SK-N-SH (cell line): ENCODE results near the gene PGAM2. TPM values are rescaled to one million over a fixed set of nuclear protein-coding genes. Genes with fewer than 3 reads are reported as not detected.
A peak's percentile ranks its signal among the peaks of the same experiment; 100 is the strongest.

Source experiments
- CTCF ChIA-PET: fragments of 300-600, 350-600 bp; formaldehyde crosslinking; extraction: SDS; loops from one replicate; lab custom pipeline; 2021; lab: Yijun Ruan, JAX
- POLR2A ChIA-PET: fragments of 350-600 bp; sonication (Branson Sonifier 250); formaldehyde crosslinking; extraction: SDS; loops from one replicate; lab custom pipeline; 2020; ENCODE audit warnings: antibody characterized with exemption, inconsistent platforms; lab: Yijun Ruan, JAX
- DNase-seq: peaks from one replicate; pipeline ENCODE4 v3.0.0; 2012
- H2AFZ ChIP-seq: fragments of 200-600 bp; sonication (generic); 2 replicates; pipeline ENCODE4 v1.8.1; 2016; ENCODE audit warnings: antibody characterized with exemption, mild to moderate bottlenecking, low read depth
- H3F3A ChIP-seq: fragments of 200-600 bp; sonication (generic); replicated peaks from 2 replicates; pipeline ENCODE3; 2016; ENCODE audit warnings: antibody characterized with exemption, mild to moderate bottlenecking; ENCODE audit not compliant: insufficient read depth
- H3K27ac ChIP-seq, 2 experiments: fragments of 200-500 bp in 1 of 2; fragments of 200-600 bp in 1 of 2; sonication (Bioruptor generic) in 1 of 2; sonication (generic), shearing (Covaris generic) in 1 of 2; 2 replicates each; pipeline versions ENCODE4 v1.5.1 to v1.6.1; 2014 to 2016; ENCODE audit warnings: low read depth in 2 of 2, inconsistent platforms in 1 of 2, low read length in 1 of 2, mild to moderate bottlenecking in 1 of 2, mixed read lengths in 1 of 2
- H3K27me3 ChIP-seq: fragments of 200-600 bp; sonication (generic), shearing (Covaris generic); 2 replicates; pipeline ENCODE4 v1.6.1; 2016; ENCODE audit warnings: mixed run types; ENCODE audit not compliant: insufficient read depth
- H3K36me3 ChIP-seq, 2 experiments: fragments of 200-500 bp in 1 of 2; fragments of 200-600 bp in 1 of 2; sonication (Bioruptor generic) in 1 of 2; sonication (generic) in 1 of 2; replicated peaks in 1 of 2; 2 replicates each; pipeline versions ENCODE3 to v1.5.1; 2014 to 2016; ENCODE audit warnings: low read length in 1 of 2, mild to moderate bottlenecking in 1 of 2; ENCODE audit not compliant: insufficient read depth in 2 of 2, control insufficient read depth in 1 of 2
- H3K4me1 ChIP-seq, 2 experiments: fragments of 200-500 bp in 1 of 2; fragments of 200-600 bp in 1 of 2; sonication (Bioruptor generic) in 1 of 2; sonication (generic), shearing (Covaris generic) in 1 of 2; 2 replicates each; pipeline versions ENCODE4 v1.5.1 to v1.6.1; 2014 to 2016; ENCODE audit warnings: low read depth in 1 of 2, low read length in 1 of 2, mixed run types in 1 of 2; ENCODE audit not compliant: insufficient read depth in 2 of 2, control insufficient read depth in 1 of 2
- H3K4me2 ChIP-seq: fragments of 200-600 bp; sonication (generic), shearing (Covaris generic); 2 replicates; pipeline ENCODE4 v1.6.1; 2017; ENCODE audit warnings: mixed run types
- H3K4me3 ChIP-seq, 2 experiments: fragments of 200-500 bp in 1 of 2; fragments of 200-600 bp in 1 of 2; sonication (Bioruptor generic) in 1 of 2; sonication (generic), shearing (Covaris generic) in 1 of 2; 2 replicates each; pipeline versions ENCODE4 v1.5.1 to v1.8.1; 2014 to 2016; ENCODE audit warnings: low read depth in 2 of 2, inconsistent platforms in 1 of 2, low read length in 1 of 2, mild to moderate bottlenecking in 1 of 2, mixed read lengths in 1 of 2, moderate library complexity in 1 of 2
- H3K79me2 ChIP-seq: fragments of 200-600 bp; sonication (generic); 2 replicates; pipeline ENCODE4 v1.8.1; 2017; ENCODE audit warnings: mild to moderate bottlenecking; ENCODE audit not compliant: insufficient read depth
- H3K9ac ChIP-seq: fragments of 200-600 bp; sonication (generic); 2 replicates; pipeline ENCODE4 v1.6.1; 2017; ENCODE audit warnings: mixed run types
- H3K9me2 ChIP-seq: fragments of 200-600 bp; sonication (generic); 2 replicates; pipeline ENCODE4 v1.6.1; 2017; ENCODE audit warnings: mixed run types
- H3K9me3 ChIP-seq: fragments of 200-600 bp; sonication (generic); 2 replicates; pipeline ENCODE4 v1.6.1; 2017; ENCODE audit warnings: mixed run types, mild to moderate bottlenecking, moderate library complexity
- H4K20me1 ChIP-seq: fragments of 200-600 bp; sonication (generic); 2 replicates; pipeline ENCODE4 v1.6.1; 2017; ENCODE audit warnings: mild to moderate bottlenecking, mixed run types; ENCODE audit not compliant: insufficient read depth
- GABPA ChIP-seq: IDR thresholded peaks from 2 replicates; pipeline ENCODE4 v1.4.0; 2012; ENCODE audit warnings: low read depth, mild to moderate bottlenecking
- JUND ChIP-seq: IDR thresholded peaks from 2 replicates; pipeline ENCODE4 v1.4.0; 2012
- POLR2AphosphoS5 ChIP-seq: IDR thresholded peaks from 2 replicates; pipeline ENCODE4 v1.6.1; 2012; ENCODE audit warnings: low read depth, low read length
- REST ChIP-seq: IDR thresholded peaks from 2 replicates; pipeline ENCODE4 v1.6.1; 2012; ENCODE audit warnings: mild to moderate bottlenecking, low read depth, low read length, moderate library complexity
- WGBS: methylation state at CpG from one replicate; pipeline ENCODE4 v1.1.6; 2017; ENCODE audit warnings: low lambda C conversion rate; 5-methylcytosine and 5-hydroxymethylcytosine counted together
- polyA plus RNA-seq, 3 experiments: library from polyadenylated mRNA; depleted of rRNA; stranded (reverse); fragments of >200 nt; gene quantifications; 2 replicates each; pipeline ENCODE4 v1.2.3, GENCODE V29; 2012

Gene PGAM2
- polyA plus RNA-seq, 1 of the 3 experiments (the other 2 are of a cell fraction): 0.79 TPM

GRCh38 chr7:44094365-44094764 lies 29.0 kb upstream of the PGAM2 start:
- H3K9ac ChIP-seq: no peak overlapping the region; the same call in 1 of the 2 replicates
- CTCF ChIA-PET: no interaction called here
- H3K4me3 ChIP-seq: no peak overlapping the region
- 57% methylated on average over 2 of the region's 2 CpGs for WGBS
- no peaks in the 10 kb centered on the region for H3K79me2 ChIP-seq
- no peak for DNase-seq
- no peak for TF ChIP-seq POLR2AphosphoS5
- TF ChIP-seq JUND: no peak
- peaks cover 22% of the 10 kb centered on the region for H3F3A ChIP-seq
- no peak overlapping the region for H3K4me2 ChIP-seq
- no peaks in the 10 kb centered on the region for H3K9me3 ChIP-seq
- H3K36me3 ChIP-seq: no peaks in the 10 kb centered on the region
- no peaks in the 10 kb centered on the region for H3K27me3 ChIP-seq
- POLR2A ChIA-PET: no interaction called here
- H3K27ac ChIP-seq: no peak overlapping the region
- H2AFZ ChIP-seq: peak overlapping the region; percentile 60
- H4K20me1 ChIP-seq: no peaks in the 10 kb centered on the region
- 0 out of 4 replicates have a peak, but pooled peaks cover 0 to 5% of the 10 kb centered on the region in 2 experiments for H3K4me1 ChIP-seq
- no peaks in the 10 kb centered on the region for H3K9me2 ChIP-seq

GRCh38 chr7:44093102-44093641 lies 27.8 kb upstream of the PGAM2 start:
- H3K4me1 ChIP-seq: peaks cover 5 to 12% of the 10 kb centered on the region in 2 experiments; a peak in 2 of 4 replicates
- DNase-seq: no peak
- H3K9me3 ChIP-seq: no peaks in the 10 kb centered on the region
- H3K9ac ChIP-seq: no peak overlapping the region
- no peak overlapping the region for H3K4me3 ChIP-seq
- H3F3A ChIP-seq: peaks cover 28% of the 10 kb centered on the region
- no peak overlapping the region for H2AFZ ChIP-seq
- CTCF ChIA-PET: interaction anchor here (0.9 to 1.7 kb wide), 3 partner anchors 13 to 108 kb away, joined by 3 to 4 read pairs (median 3); partner anchors contain the start of gene YKT6
- WGBS: 93% methylated on average over 6 of the region's 6 CpGs
- H3K79me2 ChIP-seq: no peaks in the 10 kb centered on the region
- H3K4me2 ChIP-seq: no peak overlapping the region
- TF ChIP-seq GABPA (no peak), REST (no peak)
- H3K36me3 ChIP-seq: no peaks in the 10 kb centered on the region
- H3K9me2 ChIP-seq: no peaks in the 10 kb centered on the region
- no peaks in the 10 kb centered on the region for H3K27me3 ChIP-seq
- H4K20me1 ChIP-seq: no peaks in the 10 kb centered on the region
- H3K27ac ChIP-seq: no peak overlapping the region
- POLR2A ChIA-PET: no interaction called here
